ENCODE data around the gene CCDC78. TPM values are rescaled to one million over a fixed set of nuclear protein-coding genes. Genes with fewer than 3 reads are reported as not detected.
"Not testable (repeated sequence)": the region's sequence is repeated elsewhere in the genome, so short reads cannot be mapped to it uniquely, and the experiment has no call there.

The CCDC78 gene
- total RNA-seq, 1 donor from 2014 or later: 0.20 TPM

GRCh38 chr16:760545-761343, 34.5 kb upstream of the CCDC78 start, which contains the start of gene MSLN:
Gene MSLN (plus strand): TSS chr16:760734. CDS start chr16:762681, 1,947 bp downstream.
- DNase-seq: no peak

GRCh38 chr16:760065-760464, 33.8 kb upstream of the CCDC78 start:
- no peak for DNase-seq

- DNase-seq: no peak
These were observed 33.1 kb upstream of the CCDC78 start for GRCh38 chr16:759110-759910.

- DNase-seq: no peak
These were observed 30.2 kb upstream of the CCDC78 start for GRCh38 chr16:756428-756827.

GRCh38 chr16:754656-755055, 28.4 kb upstream of the CCDC78 start:
- DNase-seq: no peak

- not testable (repeated sequence) for DNase-seq
These were observed 27.9 kb upstream of the CCDC78 start for GRCh38 chr16:754121-754607.

- DNase-seq: no peak
These were observed 25.7 kb upstream of the CCDC78 start for GRCh38 chr16:752007-752312.

GRCh38 chr16:751152-752006, 25.1 kb upstream of the CCDC78 start:
- no peak for DNase-seq

- DNase-seq: no peak
These were observed 24.2 kb upstream of the CCDC78 start for GRCh38 chr16:750485-750884.

- no peak for DNase-seq
These were observed 22.8 kb upstream of the CCDC78 start for GRCh38 chr16:749010-749409.

GRCh38 chr16:747978-748746, 21.9 kb upstream of the CCDC78 start:
- DNase-seq: no peak

GRCh38 chr16:746637-747036, 20.4 kb upstream of the CCDC78 start:
- DNase-seq: no peak

GRCh38 chr16:745739-746138, 19.5 kb upstream of the CCDC78 start:
- DNase-seq: no peak

GRCh38 chr16:743794-744500, 17.7 kb upstream of the CCDC78 start:
- no peak for DNase-seq

- not testable (repeated sequence) for DNase-seq
These were observed 16.7 kb upstream of the CCDC78 start for GRCh38 chr16:742894-743293.

GRCh38 chr16:741986-742629, 15.9 kb upstream of the CCDC78 start:
- DNase-seq: no peak

GRCh38 chr16:740764-741505, 14.7 kb upstream of the CCDC78 start, which contains the start of gene CIAO3:
Gene CIAO3 (minus strand): TSS chr16:740997. CDS start chr16:740985, 12 bp downstream.
- DNase-seq: peak; percentile 85

GRCh38 chr16:740459-740763, 14.2 kb upstream of the CCDC78 start:
- no peak for DNase-seq

- no peak for DNase-seq
These were observed 13.6 kb upstream of the CCDC78 start for GRCh38 chr16:739560-740458.
